ENCODE results near the gene C12orf50. TPM values are rescaled to one million over a fixed set of nuclear protein-coding genes. Genes with fewer than 3 reads are reported as not detected.
"Not testable (repeated sequence)": the region's sequence is repeated elsewhere in the genome, so short reads cannot be mapped to it uniquely, and the experiment has no call there.

Gene C12orf50
- total RNA-seq, 1 experiment from 2014 or later, result not detected

DNA sequence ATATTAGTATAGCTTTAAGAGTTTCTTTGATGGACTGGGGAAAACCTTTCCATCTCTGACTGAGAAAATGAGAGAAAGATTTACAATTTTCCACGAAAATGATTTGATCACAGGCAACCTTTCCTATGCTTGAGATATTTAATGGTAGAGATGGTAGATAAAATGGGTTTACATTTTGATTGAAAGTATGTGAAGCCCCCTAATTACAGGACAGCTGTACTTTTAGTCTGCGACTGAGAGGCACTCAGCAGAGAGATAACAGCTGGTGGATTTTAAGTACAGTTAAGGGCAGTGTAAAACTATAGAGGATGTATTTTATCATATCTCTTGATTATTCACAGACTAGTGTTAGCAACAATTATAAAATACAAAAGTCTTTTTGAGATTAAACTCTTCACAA, 40.7 kb downstream of the C12orf50 start:
- DNase-seq (ENCODE audit: low spot score), result no peak

DNA sequence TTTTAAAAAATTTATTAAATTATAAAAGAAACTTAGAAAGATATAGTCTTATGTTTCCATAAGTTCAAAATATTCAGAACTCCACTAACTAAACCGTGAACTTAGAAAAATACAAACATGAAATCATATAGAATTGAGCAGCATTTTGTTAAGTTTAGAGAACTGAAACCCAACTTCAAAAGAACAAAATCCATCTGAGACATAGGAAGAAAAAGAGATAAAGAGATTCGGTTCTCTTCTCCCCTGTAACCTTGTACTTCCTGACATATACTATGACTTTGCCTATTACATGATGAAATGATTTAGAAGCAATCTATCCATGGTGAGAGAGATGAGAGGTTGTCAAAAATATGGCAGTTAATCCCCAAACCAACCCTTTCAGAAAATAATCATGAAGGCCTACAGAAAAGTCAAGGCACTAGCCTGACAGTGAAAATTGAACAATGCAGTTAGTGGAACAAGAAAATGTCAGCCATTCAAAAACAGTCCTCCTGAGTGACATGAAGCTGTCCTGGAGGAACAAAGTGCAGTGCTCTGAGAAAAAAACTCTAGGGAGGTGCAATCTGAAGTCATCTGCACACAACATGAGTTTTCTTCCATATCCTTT, 44.0 kb downstream of the C12orf50 start:
- DNase-seq (ENCODE audit: low spot score), result no peak

DNA sequence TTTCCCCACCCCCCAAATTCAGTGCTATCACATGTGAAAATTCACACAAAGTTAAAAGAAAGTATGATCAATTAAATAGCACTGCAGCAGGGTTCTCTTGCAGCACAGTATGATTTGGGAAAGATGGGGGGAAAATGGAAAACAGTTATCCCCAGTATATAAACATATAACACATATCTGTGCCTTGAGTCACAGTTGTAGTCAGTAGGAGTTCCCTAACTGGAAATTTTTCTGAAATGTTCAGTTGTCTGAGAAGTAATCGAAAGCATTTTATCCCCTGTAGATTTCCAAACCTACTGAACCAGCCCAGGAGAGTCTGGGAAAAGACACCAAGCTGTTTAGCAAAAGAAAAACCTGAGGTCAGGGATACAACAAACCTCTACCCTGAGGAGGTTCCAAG, 47.0 kb downstream of the C12orf50 start:
- no peak for DNase-seq (ENCODE audit: low spot score)

GRCh38 chr12:87981495-87981894, 47.7 kb downstream of the C12orf50 start:
- DNase-seq (ENCODE audit: low spot score), result no peak

GRCh38 chr12:87975879-87976278, 53.3 kb downstream of the C12orf50 start:
- no peak for DNase-seq (ENCODE audit: low spot score)

DNA sequence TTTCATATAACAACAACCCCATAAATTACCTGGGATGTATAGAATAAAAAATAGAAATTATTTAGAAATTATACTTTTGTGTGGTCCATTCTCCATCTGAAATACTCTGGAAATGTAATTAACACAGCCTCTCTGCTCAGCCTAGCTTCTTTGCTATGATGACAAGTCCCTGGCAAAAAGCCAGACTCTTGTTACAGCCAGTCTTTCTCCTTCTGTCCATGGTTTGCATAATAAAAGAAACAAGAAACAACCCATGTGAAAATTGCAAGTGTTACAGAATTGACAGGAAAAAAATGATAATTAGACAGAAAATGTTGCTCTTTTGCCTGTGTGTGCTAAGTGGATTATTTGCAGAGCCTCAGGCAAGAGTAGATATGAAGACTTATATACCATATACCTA, 61.3 kb downstream of the C12orf50 start:
- DNase-seq (ENCODE audit: low spot score), result no peak

GRCh38 chr12:87960566-87960965, 68.6 kb downstream of the C12orf50 start:
- DNase-seq (ENCODE audit: low spot score), result no peak

GRCh38 chr12:87954028-87954427, 75.2 kb downstream of the C12orf50 start:
- not testable (repeated sequence) for DNase-seq (ENCODE audit: low spot score)

DNA sequence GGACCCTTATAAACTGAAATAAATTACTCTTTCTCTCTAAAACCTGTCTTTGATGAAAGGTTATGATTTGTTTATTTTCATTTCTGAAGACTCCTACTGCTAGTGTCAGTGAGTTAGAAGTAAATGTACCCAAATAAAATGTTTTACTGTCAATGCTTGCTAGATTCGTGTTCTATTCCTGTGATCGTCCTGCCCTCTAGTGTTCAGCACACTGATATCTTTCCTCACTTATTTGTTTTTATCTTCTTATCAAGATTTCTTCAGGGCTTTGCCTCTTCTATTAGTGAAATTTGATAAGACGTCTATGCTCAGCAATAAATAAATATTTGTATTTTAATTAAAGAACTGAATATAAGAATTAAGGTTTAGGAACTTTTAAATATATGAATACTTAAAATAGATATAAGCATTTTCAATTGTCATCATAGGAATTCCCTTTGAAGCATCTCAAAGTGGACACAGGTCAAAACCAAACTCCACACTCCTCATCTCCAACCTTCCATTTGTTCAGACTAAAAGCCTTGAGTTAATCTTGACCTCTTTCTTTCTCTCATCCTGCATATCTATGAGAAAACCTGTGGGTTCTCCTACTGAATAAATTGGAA, 75.8 kb downstream of the C12orf50 start:
- peak; percentile 45 for DNase-seq (ENCODE audit: low spot score)

- DNase-seq (ENCODE audit: low spot score), result no peak
These were observed 76.4 kb downstream of the C12orf50 start for GRCh38 chr12:87952850-87953249.

- no peak for DNase-seq (ENCODE audit: low spot score)
These were observed 77.0 kb downstream of the C12orf50 start for GRCh38 chr12:87952223-87952622.

- no peak for DNase-seq (ENCODE audit: low spot score)
These were observed 85.4 kb downstream of the C12orf50 start for GRCh38 chr12:87943762-87944161.

DNA sequence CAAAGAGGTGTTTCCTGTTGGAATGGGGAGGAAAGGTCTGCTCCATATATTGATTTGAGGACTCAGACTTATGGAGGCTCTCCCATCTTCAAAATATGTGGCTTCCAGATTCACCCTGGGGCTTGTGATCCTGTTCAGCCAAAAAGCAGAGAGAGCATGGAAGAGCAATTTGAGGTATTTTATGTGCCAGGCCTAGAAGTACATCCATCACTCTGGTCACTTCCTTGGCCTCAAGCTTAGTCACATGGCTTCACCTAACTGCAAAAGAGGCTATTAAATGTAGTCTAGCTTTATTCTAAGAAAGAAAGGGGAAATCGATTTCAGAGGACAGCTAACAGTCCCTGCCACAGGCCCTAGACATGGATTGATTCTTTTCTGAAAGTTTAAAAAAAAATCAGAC, 86.2 kb downstream of the C12orf50 start:
- no peak for DNase-seq (ENCODE audit: low spot score)

DNA sequence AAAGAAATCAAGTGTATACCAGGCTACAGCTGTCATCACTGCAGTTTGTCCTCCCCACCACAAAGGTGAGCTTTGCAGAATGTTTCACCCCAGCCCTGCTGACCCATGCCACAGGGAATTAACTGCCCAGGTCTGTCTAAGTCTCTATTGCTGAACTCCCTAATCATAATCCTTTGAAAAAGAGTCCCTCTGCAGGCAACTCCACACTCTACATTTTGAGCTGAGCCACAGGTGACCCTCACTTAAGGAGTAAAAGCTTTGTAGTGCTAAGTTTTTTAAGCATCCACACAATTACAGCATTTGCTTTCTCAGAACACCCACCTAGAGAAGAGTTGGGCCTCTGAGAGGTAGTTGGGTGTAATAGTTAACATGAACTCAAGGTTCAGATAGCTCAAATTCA, 90.0 kb downstream of the C12orf50 start:
- DNase-seq (ENCODE audit: low spot score), result no peak

DNA sequence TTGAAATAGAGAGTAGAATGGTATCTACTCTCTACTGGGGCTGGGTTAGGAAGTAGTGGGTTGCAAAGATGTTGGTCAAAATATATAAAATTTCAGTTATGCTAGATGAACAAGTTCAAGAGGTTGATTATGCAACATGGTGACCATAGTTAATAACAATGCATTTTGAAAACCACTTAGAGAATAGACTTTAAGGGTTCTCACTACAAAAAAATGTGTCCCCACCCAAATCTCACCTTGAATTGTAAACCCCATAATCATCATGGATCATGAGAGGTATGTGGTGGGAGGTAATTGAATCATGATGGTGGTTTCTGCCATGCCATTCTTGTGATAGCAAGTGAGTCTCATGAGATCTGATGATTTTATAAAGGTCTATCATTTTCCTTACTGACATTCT, 94.0 kb downstream of the C12orf50 start:
- no peak for DNase-seq (ENCODE audit: low spot score)

DNA sequence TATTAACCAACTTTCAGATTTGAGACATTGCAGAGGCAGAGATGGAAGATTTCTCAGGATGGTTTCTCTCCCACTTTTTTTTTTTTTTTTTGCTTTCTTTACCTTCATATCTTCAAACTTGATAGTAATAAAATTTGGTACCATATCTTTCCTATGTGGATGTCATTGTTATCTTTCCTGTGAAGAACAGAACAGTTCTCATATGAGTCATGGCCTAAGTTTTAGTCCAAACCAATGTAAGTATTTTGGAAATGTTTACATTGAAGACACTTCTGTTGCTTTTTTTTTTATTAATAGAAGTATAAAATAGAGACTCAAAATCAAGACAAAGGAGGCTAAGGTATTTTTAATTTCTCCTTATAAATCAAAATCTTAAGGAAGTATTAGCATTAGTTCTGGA, 95.2 kb downstream of the C12orf50 start:
- no peak for DNase-seq (ENCODE audit: low spot score)

DNA sequence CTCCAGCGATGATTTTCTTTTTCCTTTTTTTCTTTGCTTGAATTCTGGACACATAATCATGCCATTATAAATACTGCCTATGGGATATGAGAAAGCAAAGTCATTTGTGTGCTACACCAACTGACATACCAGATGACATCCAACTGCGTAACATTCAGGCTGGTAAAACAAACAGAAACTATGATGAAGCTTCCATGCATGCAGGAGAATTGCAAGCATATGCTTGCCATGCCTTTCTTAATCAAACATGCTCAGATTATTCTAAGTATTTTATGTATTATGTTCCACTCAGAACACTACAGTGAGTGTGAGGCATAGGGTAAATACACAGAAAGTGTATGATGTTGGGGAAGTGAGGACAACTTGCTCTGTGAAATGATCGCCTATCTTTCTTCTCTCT, 97.4 kb downstream of the C12orf50 start:
- DNase-seq (ENCODE audit: low spot score), result no peak

- DNase-seq (ENCODE audit: low spot score), result no peak
These were observed 98.6 kb downstream of the C12orf50 start for GRCh38 chr12:87930627-87931026.

Other genes starting within 250 kb of the C12orf50 start
- 12.7 and 28.8 TPM in 2 replicates for gene CEP290, start 112.7 kb upstream of the C12orf50 start, total RNA-seq (2014; rRNA removed; shearing (Covaris generic))
- gene TMTC3, start 112.9 kb upstream of the C12orf50 start, total RNA-seq (2014; rRNA removed; shearing (Covaris generic)), result 41.4 and 45.5 TPM in 2 replicates

Measured in A172 (cell line).